Spleen (tissue), 11 donors: ENCODE measurements around the gene HELQ. TPM values are rescaled to one million over a fixed set of nuclear protein-coding genes. Genes with fewer than 3 reads are reported as not detected.

Source experiments
- DNase-seq: peaks from one replicate; pipeline ENCODE4 v3.0.0-alpha.2; 2020
- H3K27ac ChIP-seq, 8 donors: fragments of 200-600 bp; sonication (generic) in 7 of 8; 1 replicate in 4 of 8; 2 replicates in 4 of 8; pipeline versions ENCODE4 v1.5.0 to v1.8.0; 2016 to 2021; ENCODE audit warnings: inconsistent platforms in 4 of 8, mild to moderate bottlenecking in 4 of 8, moderate library complexity in 1 of 8
- H3K27me3 ChIP-seq, 7 donors: fragments of 200-600 bp; sonication (generic) in 6 of 7; replicated peaks in 1 of 7; 1 replicate in 4 of 7; 2 replicates in 3 of 7; pipeline versions ENCODE4 v1.5.0 to v1.8.0; 2016 to 2021; ENCODE audit warnings: inconsistent platforms in 3 of 7, mild to moderate bottlenecking in 1 of 7
- H3K36me3 ChIP-seq, 6 donors: fragments of 200-600 bp; sonication (generic) in 5 of 6; 1 replicate in 4 of 6; 2 replicates in 2 of 6; pipeline versions ENCODE4 v1.5.0 to v1.8.0; 2016 to 2021; ENCODE audit warnings: inconsistent platforms in 2 of 6
- H3K4me1 ChIP-seq, 6 donors: fragments of 200-600 bp; sonication (generic) in 5 of 6; 1 replicate in 3 of 6; 2 replicates in 3 of 6; pipeline versions ENCODE4 v1.5.0 to v1.8.0; 2016 to 2021; ENCODE audit warnings: inconsistent platforms in 3 of 6
- H3K4me3 ChIP-seq, 8 donors: fragments of 200-600 bp; sonication (generic) in 7 of 8; 1 replicate in 4 of 8; 2 replicates in 4 of 8; pipeline versions ENCODE4 v1.5.0 to v1.8.0; 2016 to 2021; ENCODE audit warnings: inconsistent platforms in 4 of 8, mild to moderate bottlenecking in 4 of 8, moderate library complexity in 2 of 8
- H3K9me3 ChIP-seq, 8 donors: fragments of 200-600 bp; sonication (generic) in 7 of 8; 1 replicate in 4 of 8; 2 replicates in 4 of 8; pipeline versions ENCODE4 v1.5.0 to v1.8.0; 2016 to 2021; ENCODE audit warnings: inconsistent platforms in 4 of 8
- POLR2A ChIP-seq, 3 donors: fragments of 450-650 bp; IDR thresholded peaks; one replicate each; pipeline ENCODE4 v1.5.1; 2017; ENCODE audit warnings: antibody characterized with exemption in 3 of 3, mild to moderate bottlenecking in 1 of 3
- POLR2AphosphoS5 ChIP-seq, 3 donors: sonication (generic); formaldehyde crosslinking; IDR thresholded peaks; one replicate each; pipeline ENCODE4 v1.5.1; 2017; ENCODE audit warnings: antibody characterized with exemption in 3 of 3
- WGBS, 5 donors: extraction: QIAGEN DNeasy Blood & Tissue Kit in 3 of 5; methylation state at CpG; one replicate each; pipeline versions ENCODE4 v1.1.5 to v1.1.7; 2013 to 2018; 5-methylcytosine and 5-hydroxymethylcytosine counted together
- intact Hi-C: fragments of 100-400 bp; cut with DNase I; formaldehyde crosslinking; loops from one replicate; pipeline ENCODE4 v1.15.0; 2023; ENCODE audit warnings: low total_unique reads
- polyA plus RNA-seq, 3 donors: library from polyadenylated mRNA; stranded (reverse); fragments of 200-250 nt; gene quantifications; one replicate each; pipeline ENCODE4 v1.2.1, GENCODE V29; 2013
- total RNA-seq, 7 donors: library from RNA; depleted of rRNA in 3 of 7; stranded (reverse); fragments of >200 nt in 3 of 7; fragmentation: NEBNext Ultra II Directional in 4 of 7; extraction: Animal tissue kit (Norgen Biotek cat#: 25700) in 4 of 7; gene quantifications; one replicate each; pipeline versions ENCODE4 v1.1.0 to v1.2.1, GENCODE V29; 2016 to 2021
- TF ChIP-seq, protein P1 (sequence below), 11 experiments: fragments of 200-600 bp in 7 of 11; fragments of 450-650 bp in 4 of 11; sonication (generic) in 4 of 11; IDR thresholded peaks in 8 of 11; conservative IDR thresholded peaks in 3 of 11; 1 replicate in 7 of 11; 2 replicates in 4 of 11; pipeline versions ENCODE4 v1.4.0 to v1.8.0; 2016 to 2021; ENCODE audit warnings: antibody characterized with exemption in 11 of 11, inconsistent platforms in 4 of 11, mild to moderate bottlenecking in 1 of 11
- donor health status: healthy with polysubstance abuse.
- donor health status: DM: no; HTN: no; CAD: no; lungs with moderate emphysema.
- donor health status: DM: no; HTN: no; CAD: no.
- donor health status: Bipolar disorder and iron deficiency.
- donor health status: healthy.
- donor health status: DM: no; HTN: no; CAD: no.
- donor health status: DM: yes; HTN: yes; CAD: no.

The HELQ gene
- total and polyA plus RNA-seq, 10 donors, result 7.3 to 40.7 (median 24.4) TPM

- no peaks in the 10 kb centered on the region for H3K9me3 ChIP-seq
- no peaks in the 10 kb centered on the region for H3K27me3 ChIP-seq
- TF ChIP-seq POLR2A (IDR thresholded peaks at IDR 0.05) (no peak), POLR2AphosphoS5 (IDR thresholded peaks at IDR 0.05) (no peak)
- TF ChIP-seq, protein P1, sequence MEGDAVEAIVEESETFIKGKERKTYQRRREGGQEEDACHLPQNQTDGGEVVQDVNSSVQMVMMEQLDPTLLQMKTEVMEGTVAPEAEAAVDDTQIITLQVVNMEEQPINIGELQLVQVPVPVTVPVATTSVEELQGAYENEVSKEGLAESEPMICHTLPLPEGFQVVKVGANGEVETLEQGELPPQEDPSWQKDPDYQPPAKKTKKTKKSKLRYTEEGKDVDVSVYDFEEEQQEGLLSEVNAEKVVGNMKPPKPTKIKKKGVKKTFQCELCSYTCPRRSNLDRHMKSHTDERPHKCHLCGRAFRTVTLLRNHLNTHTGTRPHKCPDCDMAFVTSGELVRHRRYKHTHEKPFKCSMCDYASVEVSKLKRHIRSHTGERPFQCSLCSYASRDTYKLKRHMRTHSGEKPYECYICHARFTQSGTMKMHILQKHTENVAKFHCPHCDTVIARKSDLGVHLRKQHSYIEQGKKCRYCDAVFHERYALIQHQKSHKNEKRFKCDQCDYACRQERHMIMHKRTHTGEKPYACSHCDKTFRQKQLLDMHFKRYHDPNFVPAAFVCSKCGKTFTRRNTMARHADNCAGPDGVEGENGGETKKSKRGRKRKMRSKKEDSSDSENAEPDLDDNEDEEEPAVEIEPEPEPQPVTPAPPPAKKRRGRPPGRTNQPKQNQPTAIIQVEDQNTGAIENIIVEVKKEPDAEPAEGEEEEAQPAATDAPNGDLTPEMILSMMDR (IDR thresholded peaks at IDR 0.05 in 8 of 11, conservative IDR thresholded peaks at IDR 0.05 in 3 of 11), result no peak
- H3K36me3 ChIP-seq, result no peaks in the 10 kb centered on the region
- H3K4me3 ChIP-seq, result no peak overlapping the region
- DNase-seq, result no peak
- intact Hi-C loops, result loop anchor here (5.0 kb wide), 1 partner anchor 147 kb away; no protein-coding TSS in a partner anchor
- H3K27ac ChIP-seq, result no peak overlapping the region
- 38 to 67% (median 48%) methylated on average over 1 of the region's 1 CpG for WGBS, 5 donors
- H3K4me1 ChIP-seq, result peaks cover 0 to 11% (median 9%) of the 10 kb centered on the region in 6 donors
These were observed 34.2 kb upstream of the HELQ start for GRCh38 chr4:83489711-83490326.

- Histone ChIP-seq H3K4me1 (peaks cover 9 to 32% (median 22%) of the 10 kb centered on the region in 6 donors), H3K4me3 (no peak overlapping the region), H3K27ac (no peak overlapping the region), H3K9me3 (no peaks in the 10 kb centered on the region), H3K27me3 (no peaks in the 10 kb centered on the region), H3K36me3 (peaks cover 0 to 5% (median 0%) of the 10 kb centered on the region in 6 donors)
- no peak for DNase-seq
- intact Hi-C loops, result no loop called here
- TF ChIP-seq, protein P1 (IDR thresholded peaks at IDR 0.05 in 8 of 11, conservative IDR thresholded peaks at IDR 0.05 in 3 of 11), result no peak
- TF ChIP-seq POLR2A (IDR thresholded peaks at IDR 0.05) (no peak), POLR2AphosphoS5 (IDR thresholded peaks at IDR 0.05) (no peak)
- WGBS, 5 donors, result 66 to 91% (median 84%) methylated on average over 3 of the region's 3 CpGs
These were observed 31.0 kb upstream of the HELQ start for GRCh38 chr4:83486457-83487129.

DNA sequence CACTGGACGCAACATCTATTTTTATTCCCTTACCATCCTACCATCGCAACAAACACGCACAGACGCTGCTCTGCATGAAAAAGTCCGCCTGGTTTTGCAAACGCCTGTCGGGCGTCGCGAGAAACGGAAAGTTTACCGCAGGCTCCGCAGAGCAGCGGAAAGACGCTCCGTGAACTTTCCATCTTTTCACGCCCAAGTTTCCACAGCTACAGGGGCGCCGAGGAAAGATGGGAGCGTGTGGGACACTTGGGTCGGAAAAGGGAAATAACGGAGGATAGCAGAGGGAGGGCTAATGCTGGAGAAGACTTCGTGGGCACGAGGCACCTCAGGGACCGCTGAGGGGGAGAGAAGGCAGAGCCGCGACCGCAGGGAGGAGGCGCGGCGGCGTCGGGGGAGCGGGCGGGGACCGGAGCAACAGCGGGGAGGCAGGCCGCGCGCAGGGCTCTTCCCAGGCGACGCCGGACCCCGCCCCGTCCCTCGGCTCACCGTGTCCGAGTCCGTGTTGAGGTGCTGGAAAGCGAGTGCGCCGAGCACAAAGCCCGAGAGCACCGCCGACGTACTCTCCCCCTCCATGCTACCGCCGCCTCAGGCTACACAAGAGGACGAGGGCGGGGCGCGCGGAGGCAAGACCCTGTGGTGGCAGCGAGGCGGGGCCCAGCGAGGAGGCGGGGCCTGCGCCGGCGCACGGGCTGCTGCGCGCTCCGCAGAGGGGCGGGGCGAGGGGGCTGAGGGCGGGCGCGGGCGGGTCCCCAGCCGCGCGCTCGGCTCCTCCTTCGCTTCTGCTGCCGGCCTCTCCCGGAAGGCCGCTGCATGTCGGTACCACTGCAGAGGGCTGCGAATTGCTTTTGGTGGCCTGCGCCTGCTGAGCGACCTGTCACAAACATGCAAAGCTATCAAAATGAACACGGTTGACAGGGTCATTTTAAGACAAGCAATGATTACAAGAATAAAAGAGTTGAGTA, 29.2 kb upstream of the HELQ start, which contains the start of gene ABRAXAS1:
Gene ABRAXAS1 (minus strand): TSS at position 601 of the 962 bp plus-strand sequence. CDS start 28 bp downstream, at position 573.
- Histone ChIP-seq H3K27me3 (no peaks in the 10 kb centered on the region), H3K27ac (peak within 1 kb of the TSS; percentile 83 to 97 (median 93)), H3K36me3 (peaks cover 0 to 18% (median 0%) of the 10 kb centered on the region in 6 donors), H3K9me3 (no peaks in the 10 kb centered on the region), H3K4me3 (peak within 1 kb of the TSS; percentile 65 to 89 (median 79)), H3K4me1 (peaks cover 9 to 32% (median 22%) of the 10 kb centered on the region in 6 donors)
- intact Hi-C loops, result no loop called here
- 0 to 1% (median 1%) methylated on average over 73 to 93 of the region's 93 CpGs for WGBS, 5 donors
- TF ChIP-seq, protein P1 (IDR thresholded peaks at IDR 0.05 in 8 of 11, conservative IDR thresholded peaks at IDR 0.05 in 3 of 11), result peak in 1 of 11 experiments; percentile 24
- TF ChIP-seq POLR2AphosphoS5 (IDR thresholded peaks at IDR 0.05) (peak; percentile 96 to 99 (median 98)), POLR2A (IDR thresholded peaks at IDR 0.05) (peak; percentile 72 to 78 (median 75))
- peak; percentile 99 for DNase-seq
